H9 (cell line): ENCODE measurements around the gene CLEC2D. TPM values are rescaled to one million over a fixed set of nuclear protein-coding genes. Genes with fewer than 3 reads are reported as not detected.

Experiments used
- DNase-seq: peaks from one replicate; pipeline ENCODE4 v3.0.0-alpha.2; 2017
- H2AFZ ChIP-seq: one replicate; pipeline ENCODE4 v1.6.1; 2013; ENCODE audit warnings: mild to moderate bottlenecking, low read length, control low read depth, moderate library complexity
- H2AK5ac ChIP-seq: 2 replicates; pipeline ENCODE4 v1.6.1; 2013; ENCODE audit warnings: low read length, control low read depth, mixed read lengths; ENCODE audit not compliant: insufficient read length
- H2BK120ac ChIP-seq: one replicate; pipeline ENCODE4 v1.6.1; 2013; ENCODE audit warnings: low read depth, mild to moderate bottlenecking, low read length, control low read depth, inconsistent platforms; ENCODE audit not compliant: poor library complexity, severe bottlenecking
- H2BK12ac ChIP-seq: 2 replicates; pipeline ENCODE4 v1.6.1; 2013; ENCODE audit warnings: low read length, control low read depth, mixed read lengths, low read depth; ENCODE audit not compliant: insufficient read length
- H2BK15ac ChIP-seq: 2 replicates; pipeline ENCODE4 v1.6.1; 2013; ENCODE audit warnings: low read depth, low read length, control low read depth
- H2BK20ac ChIP-seq: one replicate; pipeline ENCODE4 v1.6.1; 2013; ENCODE audit warnings: low read depth, mild to moderate bottlenecking, low read length, control low read depth, inconsistent platforms; ENCODE audit not compliant: poor library complexity, severe bottlenecking
- H2BK5ac ChIP-seq: 2 replicates; pipeline ENCODE4 v1.6.1; 2013; ENCODE audit warnings: low read length, control low read depth, mixed read lengths; ENCODE audit not compliant: insufficient read length
- H3K14ac ChIP-seq: 2 replicates; pipeline ENCODE4 v1.6.1; 2013; ENCODE audit warnings: low read length, control low read depth; ENCODE audit not compliant: insufficient read depth
- H3K18ac ChIP-seq: 2 replicates; pipeline ENCODE4 v1.6.1; 2013; ENCODE audit warnings: low read depth, mild to moderate bottlenecking, mixed read lengths, low read length, control low read depth; ENCODE audit not compliant: insufficient read length
- H3K23ac ChIP-seq: 2 replicates; pipeline ENCODE4 v1.6.1; 2013; ENCODE audit warnings: low read length, control low read depth, mixed read lengths, low read depth; ENCODE audit not compliant: insufficient read length
- H3K23me2 ChIP-seq: 2 replicates; pipeline ENCODE4 v1.6.1; 2013; ENCODE audit warnings: low read depth, mild to moderate bottlenecking, mixed read lengths, low read length, control low read depth; ENCODE audit not compliant: insufficient read length, poor library complexity, severe bottlenecking
- H3K27ac ChIP-seq: 2 replicates; pipeline ENCODE4 v1.5.1; 2013; ENCODE audit warnings: low read length, control low read depth, mixed read lengths, low read depth; ENCODE audit not compliant: insufficient read length
- H3K27me3 ChIP-seq: 2 replicates; pipeline ENCODE4 v1.6.1; 2013; ENCODE audit warnings: low read length, control low read depth, inconsistent platforms; ENCODE audit not compliant: insufficient read depth
- H3K4ac ChIP-seq: 2 replicates; pipeline ENCODE4 v1.6.1; 2013; ENCODE audit warnings: low read depth, mild to moderate bottlenecking, control low read depth, inconsistent platforms, low read length, moderate library complexity
- H3K4me1 ChIP-seq: 2 replicates; pipeline ENCODE4 v1.6.1; 2013; ENCODE audit warnings: low read length, control low read depth, inconsistent platforms; ENCODE audit not compliant: insufficient read depth
- H3K4me2 ChIP-seq: 2 replicates; pipeline ENCODE4 v1.6.1; 2013; ENCODE audit warnings: low read length, control low read depth, mixed read lengths; ENCODE audit not compliant: insufficient read length, insufficient read depth
- H3K56ac ChIP-seq: 2 replicates; pipeline ENCODE4 v1.6.1; 2013; ENCODE audit warnings: low read depth, mild to moderate bottlenecking, mixed read lengths, low read length, control low read depth; ENCODE audit not compliant: insufficient read length
- H3K79me1 ChIP-seq: 2 replicates; pipeline ENCODE4 v1.6.1; 2013; ENCODE audit warnings: low read depth, mild to moderate bottlenecking, moderate library complexity, low read length, control low read depth, inconsistent platforms; ENCODE audit not compliant: insufficient read depth, poor library complexity, severe bottlenecking
- H3K79me2 ChIP-seq: 2 replicates; pipeline ENCODE4 v1.6.1; 2013; ENCODE audit warnings: low read length, control low read depth, inconsistent platforms; ENCODE audit not compliant: insufficient read depth
- H3K9ac ChIP-seq: 2 replicates; pipeline ENCODE4 v1.6.1; 2013; ENCODE audit warnings: low read length, control low read depth, mixed read lengths; ENCODE audit not compliant: insufficient read length; ENCODE audit errors: extremely low read depth
- H3K9me3 ChIP-seq: one replicate; pipeline ENCODE4 v1.6.1; 2013; ENCODE audit warnings: low read depth, low read length, inconsistent platforms; ENCODE audit not compliant: control insufficient read depth
- H3T11ph ChIP-seq: one replicate; pipeline ENCODE4 v1.6.1; 2013; ENCODE audit warnings: mild to moderate bottlenecking, low read length, control low read depth, inconsistent platforms
- H4K20me1 ChIP-seq: one replicate; pipeline ENCODE4 v1.6.1; 2013; ENCODE audit not compliant: control insufficient read depth, insufficient read length, insufficient read depth
- H4K5ac ChIP-seq: 2 replicates; pipeline ENCODE4 v1.6.1; 2013; ENCODE audit warnings: low read depth, mild to moderate bottlenecking, mixed read lengths, low read length, control low read depth; ENCODE audit not compliant: insufficient read length
- H4K8ac ChIP-seq: replicated peaks from 2 replicates; pipeline ENCODE4 v1.6.1; 2013; ENCODE audit warnings: low read length, control low read depth, mixed read lengths, low read depth; ENCODE audit not compliant: insufficient read length
- H4K91ac ChIP-seq: 2 replicates; pipeline ENCODE4 v1.6.1; 2013; ENCODE audit warnings: low read depth, mild to moderate bottlenecking, moderate library complexity, mixed read lengths, low read length, control low read depth; ENCODE audit not compliant: insufficient read length
- H3K27ac Mint-ChIP-seq, 3 experiments: 2 replicates in 2 of 3; 3 replicates in 1 of 3; pipeline ENCODE4 v1.8.0; 2020 to 2021; ENCODE audit warnings: mixed read lengths in 3 of 3, mild to moderate bottlenecking in 1 of 3, moderate library complexity in 1 of 3
- H3K27me3 Mint-ChIP-seq: 2 replicates; pipeline ENCODE4 v1.8.0; 2021; ENCODE audit warnings: low read depth, mild to moderate bottlenecking, moderate library complexity, mixed read lengths
- H3K36me3 Mint-ChIP-seq, 3 experiments: 2 replicates in 2 of 3; 3 replicates in 1 of 3; pipeline ENCODE4 v1.8.0; 2020 to 2021; ENCODE audit warnings: low read depth in 3 of 3, mixed read lengths in 3 of 3; ENCODE audit not compliant: insufficient read depth in 1 of 3
- H3K4me1 Mint-ChIP-seq, 2 experiments: 2 replicates each; pipeline ENCODE4 v1.8.0; 2020; ENCODE audit warnings: mixed read lengths in 2 of 2
- H3K4me3 Mint-ChIP-seq, 2 experiments: 2 replicates in 1 of 2; 3 replicates in 1 of 2; pipeline ENCODE4 v1.8.0; 2020 to 2021; ENCODE audit warnings: mild to moderate bottlenecking in 2 of 2, mixed read lengths in 2 of 2, moderate library complexity in 1 of 2
- H3K9me3 Mint-ChIP-seq, 2 experiments: 2 replicates in 1 of 2; 3 replicates in 1 of 2; pipeline ENCODE4 v1.8.0; 2020; ENCODE audit warnings: mild to moderate bottlenecking in 2 of 2, mixed read lengths in 2 of 2, moderate library complexity in 1 of 2
- CTCF ChIP-seq: fragments of 200-600 bp; sonication (generic); conservative IDR thresholded peaks from 3 replicates; pipeline ENCODE4 v1.8.0; 2021; ENCODE audit warnings: antibody characterized with exemption, mild to moderate bottlenecking
- WGBS: extraction: QIAGEN DNeasy Blood & Tissue Kit; methylation state at CpG from one replicate; pipeline ENCODE4 v1.1.7; 2013; ENCODE audit warnings: missing lambda C conversion rate, low lambda C conversion rate, mixed read lengths; ENCODE audit not compliant: insufficient read length; ENCODE audit errors: extremely low coverage; 5-methylcytosine and 5-hydroxymethylcytosine counted together
- total RNA-seq: library from RNA; stranded (reverse); gene quantifications from 2 replicates; pipeline ENCODE4 v1.2.1, GENCODE V29; 2021

CLEC2D gene
- total RNA-seq, 1 experiment from 2014 or later, result 2.1 TPM

DNA sequence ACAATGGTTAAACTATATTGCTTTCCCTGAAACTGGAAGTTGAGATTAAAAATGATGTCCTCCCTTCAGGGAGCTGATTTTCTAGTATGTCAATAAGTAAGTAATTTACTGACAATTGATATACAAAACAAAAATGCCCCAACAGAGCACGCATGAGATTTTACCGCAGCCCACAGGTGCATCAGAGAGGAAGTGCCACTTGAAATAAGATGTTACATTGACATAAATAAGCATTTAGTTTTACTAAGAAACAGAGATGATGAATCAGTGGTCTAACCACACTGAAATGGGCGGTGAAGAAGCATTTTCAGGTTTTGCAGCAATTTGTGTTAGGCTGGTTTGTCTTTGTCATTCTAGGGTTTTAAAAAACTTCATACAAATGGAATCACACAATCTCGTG, 72.2 kb downstream of the CLEC2D start:
- no peak for DNase-seq
- Histone ChIP-seq H3K79me2 (no peaks in the 10 kb centered on the region), H4K5ac (no peak overlapping the region), H3K56ac (no peak overlapping the region), H3K79me1 (no peaks in the 10 kb centered on the region), H2BK120ac (no peak overlapping the region), H3K27me3 (no peaks in the 10 kb centered on the region), H3K4me2 (no peak overlapping the region), H4K91ac (no peak overlapping the region), H3T11ph (no peak overlapping the region), H4K8ac (no peak overlapping the region), H3K4me1 (no peaks in the 10 kb centered on the region), H2BK15ac (no peak overlapping the region), H2AFZ (no peak overlapping the region), H2BK20ac (no peak overlapping the region), H3K9me3 (no peaks in the 10 kb centered on the region), H4K20me1 (no peaks in the 10 kb centered on the region), H2BK12ac (no peak overlapping the region), H3K9ac (no peak overlapping the region), H3K23ac (no peak overlapping the region), H3K4ac (no peak overlapping the region), H2BK5ac (no peak overlapping the region), H2AK5ac (no peak overlapping the region), H3K18ac (no peak overlapping the region), H3K27ac (no peak overlapping the region), H3K23me2 (no peaks in the 10 kb centered on the region), H3K14ac (no peak overlapping the region)
- Mint-ChIP-seq H3K9me3 (no peaks in the 10 kb centered on the region; a peak in 1 of 5 replicates), H3K27me3 (no peaks in the 10 kb centered on the region), H3K4me3 (no peak overlapping the region), H3K36me3 (no peaks in the 10 kb centered on the region; a peak in 1 of 7 replicates), H3K27ac (no peak overlapping the region), H3K4me1 (peaks cover 5 to 6% of the 10 kb centered on the region in 2 experiments)
- no peak for TF ChIP-seq CTCF
- no CpG with 5 or more reads among the region's 4 CpGs for WGBS
